HG02763 (cell line): ENCODE measurements around the gene BMP6.
"Not testable (repeated sequence)": the region's sequence is repeated elsewhere in the genome, so short reads cannot be mapped to it uniquely, and the experiment has no call there.

Source experiments
- ATAC-seq: cut with Tn5 transposase; IDR thresholded peaks from one replicate; pipeline ENCODE4 v1.9.1; 2021; ENCODE audit warnings: mild to moderate bottlenecking, moderate library complexity; ENCODE audit not compliant: unreplicated experiment

The BMP6 gene

GRCh38 chr6:7786214-7786661 lies 60.3 kb downstream of the BMP6 start:
- no peak for ATAC-seq

GRCh38 chr6:7787137-7787608 lies 61.3 kb downstream of the BMP6 start:
- ATAC-seq, result no peak

- no peak for ATAC-seq
Measured at GRCh38 chr6:7787731-7788130, 61.8 kb downstream of the BMP6 start.

GRCh38 chr6:7794509-7794908 lies 68.6 kb downstream of the BMP6 start:
- ATAC-seq, result no peak

- ATAC-seq, result no peak
Measured at GRCh38 chr6:7797386-7797785, 71.5 kb downstream of the BMP6 start.

- no peak for ATAC-seq
Measured at GRCh38 chr6:7798751-7799150, 72.9 kb downstream of the BMP6 start.

GRCh38 chr6:7802662-7803061 lies 76.8 kb downstream of the BMP6 start:
- no peak for ATAC-seq

- no peak for ATAC-seq
Measured at GRCh38 chr6:7803214-7803613, 77.3 kb downstream of the BMP6 start.

GRCh38 chr6:7805078-7805849 lies 79.4 kb downstream of the BMP6 start:
- no peak for ATAC-seq

- no peak for ATAC-seq
Measured at GRCh38 chr6:7805850-7806214, 79.9 kb downstream of the BMP6 start.

- ATAC-seq, result no peak
Measured at GRCh38 chr6:7806711-7807110, 80.8 kb downstream of the BMP6 start.

- ATAC-seq, result no peak
Measured at GRCh38 chr6:7809346-7809745, 83.4 kb downstream of the BMP6 start.

GRCh38 chr6:7811441-7811840 lies 85.5 kb downstream of the BMP6 start:
- no peak for ATAC-seq

- no peak for ATAC-seq
Measured at GRCh38 chr6:7812623-7813022, 86.7 kb downstream of the BMP6 start.

GRCh38 chr6:7813193-7813592 lies 87.3 kb downstream of the BMP6 start:
- ATAC-seq, result no peak

- ATAC-seq, result no peak
Measured at GRCh38 chr6:7813704-7814103, 87.8 kb downstream of the BMP6 start.

GRCh38 chr6:7815716-7816115 lies 89.8 kb downstream of the BMP6 start:
- ATAC-seq, result no peak

- ATAC-seq, result not testable (repeated sequence)
Measured at GRCh38 chr6:7817184-7817583, 91.3 kb downstream of the BMP6 start.

GRCh38 chr6:7818257-7819214 lies 92.6 kb downstream of the BMP6 start:
- ATAC-seq, result no peak

- ATAC-seq, result no peak
Measured at GRCh38 chr6:7819431-7820015, 93.6 kb downstream of the BMP6 start.

- ATAC-seq, result no peak
Measured at GRCh38 chr6:7820288-7820835, 94.5 kb downstream of the BMP6 start.
